NCI-H524 (cell line): ENCODE results near the gene AFF1.
A peak's percentile ranks its signal among the peaks of the same experiment; 100 is the strongest.
"Not testable (repeated sequence)": the region's sequence is repeated elsewhere in the genome, so short reads cannot be mapped to it uniquely, and the experiment has no call there.

ENCODE experiments used
- DNase-seq, 2 experiments: peaks; one replicate each; lab custom pipeline; 2025; lab: John Stamatoyannopoulos, UW

AFF1 gene

GRCh38 chr4:86980230-86980629, 45.4 kb downstream of the AFF1 start:
- no peak for DNase-seq

- DNase-seq: no peak
Measured at GRCh38 chr4:86981789-86982188, 47.0 kb downstream of the AFF1 start.

- DNase-seq: not testable (repeated sequence)
Measured at GRCh38 chr4:86985852-86986251, 51.0 kb downstream of the AFF1 start.

- not testable (repeated sequence) for DNase-seq
Measured at GRCh38 chr4:86989658-86990057, 54.8 kb downstream of the AFF1 start.

- DNase-seq: no peak
Measured at GRCh38 chr4:86990510-86990909, 55.7 kb downstream of the AFF1 start.

GRCh38 chr4:86991994-86992393, 57.2 kb downstream of the AFF1 start:
- DNase-seq: no peak

- DNase-seq: no peak
Measured at GRCh38 chr4:86993909-86994681, 59.3 kb downstream of the AFF1 start.

- no peak for DNase-seq
Measured at GRCh38 chr4:86994686-86995085, 59.9 kb downstream of the AFF1 start.

GRCh38 chr4:86996510-86996909, 61.7 kb downstream of the AFF1 start:
- not testable (repeated sequence) for DNase-seq

GRCh38 chr4:86999136-86999643, 64.4 kb downstream of the AFF1 start:
- peak in 1 of 2 experiments; percentile 39 for DNase-seq

GRCh38 chr4:87002682-87003043, 67.9 kb downstream of the AFF1 start:
- DNase-seq: peak; percentile 34 to 40

GRCh38 chr4:87003266-87003665, 68.5 kb downstream of the AFF1 start:
- no peak for DNase-seq

- DNase-seq: peak in 1 of 2 experiments; percentile 21
Measured at GRCh38 chr4:87005369-87005689, 70.5 kb downstream of the AFF1 start.

GRCh38 chr4:87005690-87006425, 71.0 kb downstream of the AFF1 start:
- peak; percentile 42 to 54 for DNase-seq

GRCh38 chr4:87006426-87006675, 71.5 kb downstream of the AFF1 start:
- DNase-seq: no peak

GRCh38 chr4:87006676-87007527, 72.1 kb downstream of the AFF1 start:
- peak; percentile 67 to 86 for DNase-seq

GRCh38 chr4:87007528-87008446, 73.0 kb downstream of the AFF1 start:
- DNase-seq: peak in 1 of 2 experiments; percentile 35

- peak in 1 of 2 experiments; percentile 32 for DNase-seq
Measured at GRCh38 chr4:87009095-87009648, 74.4 kb downstream of the AFF1 start.

- DNase-seq: no peak
Measured at GRCh38 chr4:87010192-87010591, 75.4 kb downstream of the AFF1 start.

GRCh38 chr4:87011340-87012034, 76.7 kb downstream of the AFF1 start:
- DNase-seq: no peak
